WTC11 (cell line): ENCODE results near the gene PLEKHM3. TPM values are rescaled to one million over a fixed set of nuclear protein-coding genes. Genes with fewer than 3 reads are reported as not detected.

Experiments
- ATAC-seq: fragments of 200-7000 bp; cut with Tn5 transposase; 2 replicates; pipeline ENCODE4 v1.10.0; 2021; ENCODE audit warnings: mild to moderate bottlenecking, moderate library complexity
- CTCF ChIA-PET: fragments of 300-600 bp; sonication (Branson Sonifier 250); formaldehyde crosslinking; loops from one replicate; lab custom pipeline; 2021; ENCODE audit warnings: antibody characterized with exemption; lab: Charles Lee
- POLR2A ChIA-PET: fragments of 350-600 bp; sonication (Branson Sonifier 250); formaldehyde crosslinking; loops from one replicate; lab custom pipeline; 2021; ENCODE audit warnings: antibody characterized with exemption; lab: Charles Lee
- DNase-seq: peaks from one replicate; pipeline ENCODE4 v3.0.0; 2021; ENCODE audit warnings: low spot score
- H3K27ac Mint-ChIP-seq: 2 replicates; pipeline ENCODE4 v1.8.0; 2021; ENCODE audit warnings: mixed read lengths
- H3K27me3 Mint-ChIP-seq: 2 replicates; pipeline ENCODE4 v1.8.0; 2021; ENCODE audit warnings: low read depth, mild to moderate bottlenecking, moderate library complexity, mixed read lengths
- H3K36me3 Mint-ChIP-seq: 2 replicates; pipeline ENCODE4 v1.8.0; 2021; ENCODE audit warnings: mixed read lengths
- H3K4me1 Mint-ChIP-seq: 2 replicates; pipeline ENCODE4 v1.8.0; 2022; ENCODE audit warnings: mixed read lengths
- H3K4me3 Mint-ChIP-seq: 2 replicates; pipeline ENCODE4 v1.8.0; 2021; ENCODE audit warnings: mild to moderate bottlenecking, moderate library complexity, mixed read lengths
- H3K9me3 Mint-ChIP-seq: 2 replicates; pipeline ENCODE4 v1.8.0; 2021; ENCODE audit warnings: mixed read lengths
- ARID4B ChIP-seq: sonication (generic); formaldehyde crosslinking; IDR thresholded peaks from 2 replicates; pipeline ENCODE4 v1.8.0; 2023; ENCODE audit warnings: missing genetic modification reagents, mild to moderate bottlenecking, borderline replicate concordance
- ATF6 ChIP-seq: sonication (generic); formaldehyde crosslinking; IDR thresholded peaks from 2 replicates; pipeline ENCODE4 v1.8.1; 2023; ENCODE audit warnings: mild to moderate bottlenecking, missing genetic modification reagents
- ELF4 ChIP-seq: sonication (generic); formaldehyde crosslinking; IDR thresholded peaks from 2 replicates; pipeline ENCODE4 v1.8.1; 2022; ENCODE audit warnings: low read depth, mild to moderate bottlenecking, moderate library complexity, missing genetic modification reagents
- ERG ChIP-seq: fragments of 250-450 bp; sonication (Bioruptor Pico); IDR thresholded peaks from 2 replicates; pipeline ENCODE4 v1.8.0; 2021; ENCODE audit warnings: mild to moderate bottlenecking
- FOXJ3 ChIP-seq: sonication (generic); formaldehyde crosslinking; IDR thresholded peaks from 2 replicates; pipeline ENCODE4 v1.9.0; 2021; ENCODE audit warnings: missing genetic modification reagents, mild to moderate bottlenecking, borderline replicate concordance
- FOXK1 ChIP-seq: sonication (generic); formaldehyde crosslinking; IDR thresholded peaks from 2 replicates; pipeline ENCODE4 v1.8.0; 2022; ENCODE audit warnings: mild to moderate bottlenecking, moderate library complexity, missing genetic modification reagents
- IRF1 ChIP-seq: sonication (generic); formaldehyde crosslinking; IDR thresholded peaks from 2 replicates; pipeline ENCODE4 v1.8.0; 2023; ENCODE audit warnings: missing genetic modification reagents
- IRF2 ChIP-seq: sonication (generic); formaldehyde crosslinking; IDR thresholded peaks from 2 replicates; pipeline ENCODE4 v1.8.0; 2022; ENCODE audit warnings: low read depth, missing genetic modification reagents, borderline replicate concordance
- MAX ChIP-seq: sonication (generic); formaldehyde crosslinking; IDR thresholded peaks from 2 replicates; pipeline ENCODE4 v1.8.0; 2022; ENCODE audit warnings: mild to moderate bottlenecking, missing genetic modification reagents
- NR2C2 ChIP-seq: sonication (generic); formaldehyde crosslinking; IDR thresholded peaks from 2 replicates; pipeline ENCODE4 v1.8.0; 2022; ENCODE audit warnings: mild to moderate bottlenecking, missing genetic modification reagents
- NR3C1 ChIP-seq: sonication (generic); formaldehyde crosslinking; conservative IDR thresholded peaks from 2 replicates; pipeline ENCODE4 v1.8.1; 2023; ENCODE audit warnings: low read depth, mild to moderate bottlenecking, missing genetic modification reagents
- TEAD1 ChIP-seq: sonication (generic); formaldehyde crosslinking; IDR thresholded peaks from 2 replicates; pipeline ENCODE4 v1.8.0; 2022; ENCODE audit warnings: mild to moderate bottlenecking, missing genetic modification reagents
- USF1 ChIP-seq: sonication (generic); formaldehyde crosslinking; IDR thresholded peaks from 2 replicates; pipeline ENCODE4 v1.8.0; 2022; ENCODE audit warnings: mild to moderate bottlenecking, missing genetic modification reagents
- ZBTB21 ChIP-seq: sonication (generic); formaldehyde crosslinking; IDR thresholded peaks from 2 replicates; pipeline ENCODE4 v1.8.1; 2023; ENCODE audit warnings: mild to moderate bottlenecking, missing genetic modification reagents, borderline replicate concordance
- ZNF138 ChIP-seq: sonication (generic); formaldehyde crosslinking; conservative IDR thresholded peaks from 2 replicates; pipeline ENCODE4 v1.8.1; 2022; ENCODE audit warnings: mild to moderate bottlenecking, moderate library complexity, missing genetic modification reagents
- ZNF232 ChIP-seq: sonication (generic); formaldehyde crosslinking; IDR thresholded peaks from 2 replicates; pipeline ENCODE4 v1.8.0; 2022; ENCODE audit warnings: mild to moderate bottlenecking, missing genetic modification reagents
- ZNF532 ChIP-seq: fragments of 250-450 bp; sonication (Bioruptor Pico); IDR thresholded peaks from 2 replicates; pipeline ENCODE4 v1.9.0; 2021; ENCODE audit warnings: mild to moderate bottlenecking, borderline replicate concordance
- total RNA-seq: library from RNA; stranded (reverse); gene quantifications from 3 replicates; pipeline ENCODE4 v1.2.3, GENCODE V29; 2021
- TF ChIP-seq, protein P1 (sequence below): fragments of 250-450 bp; sonication (Bioruptor Pico); IDR thresholded peaks from 2 replicates; pipeline ENCODE4 v1.9.0; 2021; ENCODE audit warnings: mild to moderate bottlenecking
- TF ChIP-seq, protein P2 (sequence below): fragments of 250-450 bp; sonication (Bioruptor Pico); IDR thresholded peaks from 2 replicates; pipeline ENCODE4 v1.9.0; 2021; ENCODE audit warnings: moderate library complexity, mild to moderate bottlenecking, inconsistent platforms, borderline replicate concordance

Gene PLEKHM3
- total RNA-seq, 1 experiment from 2014 or later = 5.8 TPM

GRCh38 chr2:208000701-208001395 lies 24.5 kb downstream of the PLEKHM3 start:
- no peaks in the 10 kb centered on the region for H3K9me3 Mint-ChIP-seq
- H3K4me3 Mint-ChIP-seq = no peak overlapping the region
- H3K4me1 Mint-ChIP-seq = peaks cover 3% of the 10 kb centered on the region
- TF ChIP-seq TEAD1 (no peak), ZNF138 (CRISPR knock-in tag) (no peak), MAX (CRISPR knock-in tag) (no peak), FOXK1 (no peak), IRF1 (no peak), ERG (CRISPR knock-in tag) (no peak), NR3C1 (CRISPR knock-in tag) (no peak), ARID4B (no peak)
- TF ChIP-seq, protein P1, sequence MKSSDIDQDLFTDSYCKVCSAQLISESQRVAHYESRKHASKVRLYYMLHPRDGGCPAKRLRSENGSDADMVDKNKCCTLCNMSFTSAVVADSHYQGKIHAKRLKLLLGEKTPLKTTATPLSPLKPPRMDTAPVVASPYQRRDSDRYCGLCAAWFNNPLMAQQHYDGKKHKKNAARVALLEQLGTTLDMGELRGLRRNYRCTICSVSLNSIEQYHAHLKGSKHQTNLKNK (CRISPR knock-in tag) = no peak
- TF ChIP-seq, all 79 proteins: peak for 0
- DNase-seq = no peak
- POLR2A ChIA-PET = no interaction called here
- Mint-ChIP-seq H3K27me3 (no peaks in the 10 kb centered on the region), H3K27ac (no peak overlapping the region), H3K36me3 (0 out of 2 replicates have a peak, but pooled peaks cover 3% of the 10 kb centered on the region)
- CTCF ChIA-PET = interaction anchor here (0.7 to 1.2 kb wide), 2 partner anchors 40 to 102 kb away, joined by 3 read pairs; no protein-coding TSS in a partner anchor
- no peak for ATAC-seq

GRCh38 chr2:207996848-207997247 lies 28.5 kb downstream of the PLEKHM3 start:
- ATAC-seq (no peak), DNase-seq (no peak)
- CTCF ChIA-PET = interaction anchor here (0.5 kb wide), 1 partner anchor 280 kb away, joined by 3 read pairs; no protein-coding TSS in a partner anchor
- POLR2A ChIA-PET = no interaction called here
- Mint-ChIP-seq H3K9me3 (no peaks in the 10 kb centered on the region), H3K36me3 (0 out of 2 replicates have a peak, but pooled peaks cover 3% of the 10 kb centered on the region), H3K4me3 (no peak overlapping the region), H3K4me1 (no peaks in the 10 kb centered on the region), H3K27me3 (no peaks in the 10 kb centered on the region), H3K27ac (no peak overlapping the region)
- TF ChIP-seq NR2C2 (CRISPR knock-in tag) (no peak), FOXJ3 (CRISPR knock-in tag) (no peak), ELF4 (CRISPR knock-in tag) (no peak), IRF2 (no peak), USF1 (no peak), ZBTB21 (CRISPR knock-in tag) (no peak), ATF6 (no peak), ZNF532 (CRISPR knock-in tag) (no peak), ZNF232 (no peak)
- TF ChIP-seq, protein P2, sequence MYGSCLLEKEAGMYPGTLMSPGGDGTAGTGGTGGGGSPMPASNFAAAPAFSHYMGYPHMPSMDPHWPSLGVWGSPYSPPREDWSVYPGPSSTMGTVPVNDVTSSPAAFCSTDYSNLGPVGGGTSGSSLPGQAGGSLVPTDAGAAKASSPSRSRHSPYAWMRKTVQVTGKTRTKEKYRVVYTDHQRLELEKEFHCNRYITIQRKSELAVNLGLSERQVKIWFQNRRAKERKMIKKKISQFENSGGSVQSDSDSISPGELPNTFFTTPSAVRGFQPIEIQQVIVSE = no peak
